Ramos (cell line): ENCODE measurements around the gene TMEM255A.

Source experiments
- in situ Hi-C: fragments of 300-500 bp; cut with MboI; formaldehyde crosslinking; loops from one replicate; pipeline ENCODE4 v1.14.3; 2022; ENCODE audit warnings: low sequenced_read_pairs; ENCODE audit not compliant: unreplicated experiment

TMEM255A gene

GRCh38 chrX:120308959-120309872, 2.0 kb downstream of the TMEM255A start:
- in situ Hi-C loops = no loop called here

GRCh38 chrX:120308558-120308957, 2.7 kb downstream of the TMEM255A start:
- in situ Hi-C loops = no loop called here

GRCh38 chrX:120306630-120307029, 4.6 kb downstream of the TMEM255A start:
- in situ Hi-C loops = no loop called here

- in situ Hi-C loops = no loop called here
Measured at GRCh38 chrX:120305531-120306141, 5.6 kb downstream of the TMEM255A start.

- in situ Hi-C loops = no loop called here
Measured at GRCh38 chrX:120304256-120304655, 7.0 kb downstream of the TMEM255A start.

- in situ Hi-C loops = no loop called here
Measured at GRCh38 chrX:120302434-120302833, 8.8 kb downstream of the TMEM255A start.

GRCh38 chrX:120301960-120302359, 9.3 kb downstream of the TMEM255A start:
- in situ Hi-C loops = no loop called here

- in situ Hi-C loops = no loop called here
Measured at GRCh38 chrX:120301497-120301896, 9.8 kb downstream of the TMEM255A start.

- in situ Hi-C loops = no loop called here
Measured at GRCh38 chrX:120299928-120300327, 11.3 kb downstream of the TMEM255A start.

- in situ Hi-C loops = no loop called here
Measured at GRCh38 chrX:120297923-120298322, 13.3 kb downstream of the TMEM255A start.

GRCh38 chrX:120294651-120295050, 16.6 kb downstream of the TMEM255A start:
- in situ Hi-C loops = no loop called here

- in situ Hi-C loops = no loop called here
Measured at GRCh38 chrX:120293015-120293414, 18.2 kb downstream of the TMEM255A start.

- in situ Hi-C loops = no loop called here
Measured at GRCh38 chrX:120291211-120291610, 20.1 kb downstream of the TMEM255A start.

GRCh38 chrX:120290107-120290506, 21.2 kb downstream of the TMEM255A start:
- in situ Hi-C loops = no loop called here

- in situ Hi-C loops = no loop called here
Measured at GRCh38 chrX:120287513-120288112, 23.6 kb downstream of the TMEM255A start.

- in situ Hi-C loops = no loop called here
Measured at GRCh38 chrX:120286733-120287512, 24.3 kb downstream of the TMEM255A start.

GRCh38 chrX:120282697-120283096, 28.6 kb downstream of the TMEM255A start:
- in situ Hi-C loops = no loop called here

- in situ Hi-C loops = no loop called here
Measured at GRCh38 chrX:120281761-120282160, 29.5 kb downstream of the TMEM255A start.

GRCh38 chrX:120281021-120281624, 30.1 kb downstream of the TMEM255A start:
- in situ Hi-C loops = no loop called here

- in situ Hi-C loops = no loop called here
Measured at GRCh38 chrX:120274958-120275357, 36.3 kb downstream of the TMEM255A start.
